Activated CD8-positive, alpha-beta memory T cell treated with anti-CD3 and anti-CD28 coated beads, Interleukin-2, amount 50 U/mL, for 24 hours (primary cell): ENCODE results near the gene ARRDC1.
"Not testable (repeated sequence)": the region's sequence is repeated elsewhere in the genome, so short reads cannot be mapped to it uniquely, and the experiment has no call there.

Experiments used
- DNase-seq: peaks from one replicate; pipeline ENCODE4 v3.0.0-alpha.2; 2020; ENCODE audit errors: extremely low read depth

Gene ARRDC1

GRCh38 chr9:137613259-137613658 lies 7.8 kb downstream of the ARRDC1 start:
- no peak for DNase-seq

GRCh38 chr9:137613738-137614523 lies 8.4 kb downstream of the ARRDC1 start:
- DNase-seq, result no peak

GRCh38 chr9:137614631-137615386 lies 9.3 kb downstream of the ARRDC1 start:
- no peak for DNase-seq

- no peak for DNase-seq
These were observed 9.9 kb downstream of the ARRDC1 start for GRCh38 chr9:137615387-137615871.

- peak; percentile 52 for DNase-seq
These were observed 12.9 kb downstream of the ARRDC1 start, which contains the start of gene EHMT1 for GRCh38 chr9:137618105-137619067. Gene EHMT1 (plus strand): TSS chr9:137619005. CDS start chr9:137619029, 24 bp downstream.

- no peak for DNase-seq
These were observed 14.0 kb downstream of the ARRDC1 start for GRCh38 chr9:137619240-137620047.

- no peak for DNase-seq
These were observed 14.5 kb downstream of the ARRDC1 start for GRCh38 chr9:137620048-137620405.

- DNase-seq, result no peak
These were observed 15.1 kb downstream of the ARRDC1 start for GRCh38 chr9:137620581-137620980.

GRCh38 chr9:137621131-137621757 lies 15.8 kb downstream of the ARRDC1 start:
- no peak for DNase-seq

- not testable (repeated sequence) for DNase-seq
These were observed 16.7 kb downstream of the ARRDC1 start for GRCh38 chr9:137622211-137622610.

- no peak for DNase-seq
These were observed 21.0 kb downstream of the ARRDC1 start for GRCh38 chr9:137626464-137626863.

GRCh38 chr9:137627406-137627805 lies 21.9 kb downstream of the ARRDC1 start:
- DNase-seq, result not testable (repeated sequence)

GRCh38 chr9:137630126-137630525 lies 24.6 kb downstream of the ARRDC1 start:
- DNase-seq, result no peak

GRCh38 chr9:137630679-137631078 lies 25.2 kb downstream of the ARRDC1 start:
- DNase-seq, result no peak

- DNase-seq, result no peak
These were observed 26.1 kb downstream of the ARRDC1 start for GRCh38 chr9:137631345-137632229.

- no peak for DNase-seq
These were observed 27.0 kb downstream of the ARRDC1 start for GRCh38 chr9:137632230-137633161.

- DNase-seq, result no peak
These were observed 28.5 kb downstream of the ARRDC1 start for GRCh38 chr9:137634016-137634415.

- no peak for DNase-seq
These were observed 33.2 kb downstream of the ARRDC1 start for GRCh38 chr9:137638680-137639079.
